HepG2 (cell line): ENCODE data around the gene RSF1.
"Not testable (repeated sequence)": the region's sequence is repeated elsewhere in the genome, so short reads cannot be mapped to it uniquely, and the experiment has no call there.

Source experiments
- BRCA1 ChIP-seq: sonication (generic); formaldehyde crosslinking; IDR thresholded peaks from 2 replicates; pipeline ENCODE4 v1.4.0; 2020; ENCODE audit warnings: missing genetic modification reagents
- ZBTB20 ChIP-seq: sonication (generic); formaldehyde crosslinking; IDR thresholded peaks from 2 replicates; pipeline ENCODE4 v1.8.1; 2023; ENCODE audit warnings: missing genetic modification reagents, low read depth, mild to moderate bottlenecking, borderline replicate concordance
- ZNF615 ChIP-seq: sonication (generic); formaldehyde crosslinking; IDR thresholded peaks from 2 replicates; pipeline ENCODE4 v1.5.0; 2020; ENCODE audit warnings: mild to moderate bottlenecking, missing genetic modification reagents, borderline replicate concordance
- ZNF749 ChIP-seq: sonication (generic); formaldehyde crosslinking; IDR thresholded peaks from 2 replicates; pipeline ENCODE4 v1.8.0; 2022; ENCODE audit warnings: mild to moderate bottlenecking, missing genetic modification reagents, moderate library complexity, borderline replicate concordance
- ZSCAN20 ChIP-seq: sonication (generic); formaldehyde crosslinking; IDR thresholded peaks from 2 replicates; pipeline ENCODE4 v1.4.0; 2020; ENCODE audit warnings: missing genetic modification reagents, mild to moderate bottlenecking, borderline replicate concordance

DNA sequence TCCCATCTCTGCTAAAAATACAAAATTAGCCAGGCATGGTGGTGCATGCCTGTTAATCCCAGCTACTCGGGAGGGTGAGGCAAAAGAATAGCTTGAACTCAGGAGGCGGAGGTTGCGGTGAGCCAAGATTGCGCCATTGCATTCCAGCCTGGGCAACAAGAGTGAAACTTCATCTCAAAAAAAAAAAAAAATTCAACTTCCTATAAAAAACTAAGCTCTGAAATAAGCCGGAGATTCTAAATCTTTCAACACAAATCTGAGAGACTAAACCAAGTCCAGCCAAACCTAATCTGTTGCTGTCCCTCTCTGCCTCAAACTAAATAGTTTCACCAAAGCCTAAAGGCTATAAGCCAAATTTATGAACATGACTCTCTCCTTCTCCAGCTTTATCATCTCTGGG lies 186.6 kb downstream of the RSF1 start:
- TF ChIP-seq ZBTB20 (CRISPR knock-in tag); ZNF749 (CRISPR knock-in tag); ZNF615; BRCA1 (CRISPR knock-in tag); ZSCAN20 (CRISPR knock-in tag): not testable (repeated sequence)
